Activated CD8-positive, alpha-beta T cell treated with anti-CD3 and anti-CD28 coated beads for 36 hours (primary cell): ENCODE results near the gene MATN4. TPM values are rescaled to one million over a fixed set of nuclear protein-coding genes. Genes with fewer than 3 reads are reported as not detected.

ENCODE experiments used
- ATAC-seq: fragments of 200-7000 bp; cut with Tn5 transposase; one replicate; pipeline ENCODE4 v1.10.0; 2021; ENCODE audit warnings: mild to moderate bottlenecking, moderate library complexity
- CTCF ChIA-PET: fragments of 350-600 bp; sonication (Branson Sonifier 250); formaldehyde crosslinking; loops from one replicate; lab custom pipeline; 2021; ENCODE audit warnings: antibody characterized with exemption; lab: Charles Lee
- POLR2A ChIA-PET: fragments of 350-600 bp; sonication (Branson Sonifier 250); formaldehyde crosslinking; loops from one replicate; lab custom pipeline; 2021; ENCODE audit warnings: antibody characterized with exemption; lab: Charles Lee
- DNase-seq: peaks from one replicate; pipeline ENCODE4 v3.0.0-alpha.2; 2020
- H3K27ac Mint-ChIP-seq: one replicate; pipeline ENCODE4 v1.8.0; 2021; ENCODE audit warnings: mild to moderate bottlenecking, mixed read lengths
- H3K27me3 Mint-ChIP-seq: one replicate; pipeline ENCODE4 v1.8.0; 2021; ENCODE audit warnings: mixed read lengths
- H3K36me3 Mint-ChIP-seq: one replicate; pipeline ENCODE4 v1.8.0; 2021; ENCODE audit warnings: low read depth, mixed read lengths
- H3K4me1 Mint-ChIP-seq: one replicate; pipeline ENCODE4 v1.8.0; 2021; ENCODE audit warnings: low read depth, mixed read lengths
- H3K4me3 Mint-ChIP-seq: one replicate; pipeline ENCODE4 v1.8.0; 2021; ENCODE audit warnings: mild to moderate bottlenecking, moderate library complexity, mixed read lengths
- H3K9me3 Mint-ChIP-seq: one replicate; pipeline ENCODE4 v1.8.0; 2021; ENCODE audit warnings: mixed read lengths
- intact Hi-C: fragments of 100-400 bp; cut with micrococcal nuclease; formaldehyde crosslinking; loops from one replicate; pipeline ENCODE4 v1.10.0; 2022
- total RNA-seq, 2 experiments: library from RNA; stranded (reverse); gene quantifications; one replicate each; pipeline ENCODE4 v1.2.3, GENCODE V29; 2021
- TF ChIP-seq, protein P1 (sequence below): fragments of 200-600 bp; IDR thresholded peaks from one replicate; pipeline ENCODE4 v1.8.0; 2022; ENCODE audit warnings: antibody characterized with exemption, mild to moderate bottlenecking

Gene MATN4, protein sequence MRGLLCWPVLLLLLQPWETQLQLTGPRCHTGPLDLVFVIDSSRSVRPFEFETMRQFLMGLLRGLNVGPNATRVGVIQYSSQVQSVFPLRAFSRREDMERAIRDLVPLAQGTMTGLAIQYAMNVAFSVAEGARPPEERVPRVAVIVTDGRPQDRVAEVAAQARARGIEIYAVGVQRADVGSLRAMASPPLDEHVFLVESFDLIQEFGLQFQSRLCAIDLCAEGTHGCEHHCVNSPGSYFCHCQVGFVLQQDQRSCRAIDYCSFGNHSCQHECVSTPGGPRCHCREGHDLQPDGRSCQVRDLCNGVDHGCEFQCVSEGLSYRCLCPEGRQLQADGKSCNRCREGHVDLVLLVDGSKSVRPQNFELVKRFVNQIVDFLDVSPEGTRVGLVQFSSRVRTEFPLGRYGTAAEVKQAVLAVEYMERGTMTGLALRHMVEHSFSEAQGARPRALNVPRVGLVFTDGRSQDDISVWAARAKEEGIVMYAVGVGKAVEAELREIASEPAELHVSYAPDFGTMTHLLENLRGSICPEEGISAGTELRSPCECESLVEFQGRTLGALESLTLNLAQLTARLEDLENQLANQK
- total RNA-seq: 1 to 10 TPM in 1 of 2 experiments, under 1 TPM in 1; 0.74 to 1.2 TPM

DNA sequence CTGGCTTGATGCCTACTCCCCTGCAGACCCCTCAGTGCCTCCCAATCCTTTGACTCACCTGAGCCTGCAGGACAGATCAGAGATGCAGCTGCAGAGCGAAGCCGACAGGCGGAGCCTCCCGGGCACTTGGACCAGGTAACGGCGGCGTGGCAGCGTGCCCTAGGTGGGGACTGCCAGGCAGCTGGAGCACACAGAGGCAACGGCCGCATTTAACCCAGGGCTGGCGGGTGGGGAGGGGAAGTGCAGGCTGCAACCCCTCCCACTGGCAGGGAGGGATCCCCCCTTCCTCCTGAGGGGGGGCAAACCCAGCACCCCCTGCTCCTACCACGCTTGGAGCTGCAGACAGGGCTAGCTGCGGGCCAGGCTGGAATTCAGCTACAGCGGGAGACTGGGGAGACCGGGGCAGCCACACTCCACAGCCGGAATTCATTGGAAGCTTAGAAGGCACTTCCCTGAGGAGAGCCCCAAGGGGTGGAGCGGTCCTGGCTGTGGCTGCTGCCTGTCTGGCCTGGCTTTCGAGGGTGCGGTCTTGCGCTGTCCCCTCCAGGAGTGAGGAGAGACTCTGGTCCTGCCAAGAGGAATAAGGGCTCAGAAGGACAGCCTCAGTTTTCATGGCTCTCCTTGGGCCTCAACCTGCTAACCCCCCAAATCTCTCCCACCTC is at the start of gene MATN4:
Gene MATN4, minus strand, starts transcription at position 183 of the 662 bp plus-strand sequence. CDS start 2,717 bp downstream, outside the sequence.
- DNase-seq: no peak
- Mint-ChIP-seq H3K27ac (no peak within 1 kb of the TSS), H3K9me3 (no peaks in the 10 kb centered on the region)

DNA sequence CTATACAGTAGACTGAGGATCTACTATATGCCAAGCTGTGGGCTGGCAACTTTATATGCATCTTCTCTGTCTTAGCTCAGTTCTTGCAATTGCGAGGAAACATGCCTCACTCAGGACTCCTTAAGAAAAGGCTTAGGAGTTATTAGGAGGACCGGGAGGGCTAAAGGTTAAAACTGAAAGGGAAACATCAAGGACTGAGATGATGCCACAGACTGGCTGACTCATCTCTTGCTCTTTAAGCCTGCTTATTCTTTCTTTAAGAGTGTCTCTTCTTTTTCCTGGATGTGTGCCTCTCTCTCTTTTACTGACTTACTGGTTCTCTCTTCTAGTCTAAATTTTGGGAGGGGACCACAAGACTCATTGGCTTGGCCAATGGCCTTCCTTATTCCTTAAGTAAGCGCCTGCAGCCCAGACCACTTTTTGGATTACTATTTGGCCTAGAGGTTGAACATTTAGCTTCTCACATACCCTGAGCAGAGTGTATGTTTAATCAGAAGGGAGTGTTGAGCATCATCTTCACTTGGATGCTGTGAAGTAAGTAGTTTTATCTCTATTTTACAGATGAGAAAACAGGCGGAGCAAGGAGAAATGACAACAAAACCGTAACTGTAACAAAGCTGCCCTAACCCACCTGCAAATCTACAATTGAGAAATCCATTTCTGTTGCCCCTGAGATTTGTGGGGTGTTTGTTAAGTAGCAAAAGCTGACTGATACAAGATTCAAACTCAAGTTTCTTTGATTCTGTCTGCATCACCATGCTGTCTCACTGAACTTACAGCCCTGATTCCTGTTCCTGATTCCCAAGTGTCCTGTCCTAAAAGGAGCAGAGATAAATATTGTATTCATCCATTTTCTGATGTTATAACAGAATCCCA is 47.3 kb upstream of the MATN4 start:
- H3K9me3 Mint-ChIP-seq: no peaks in the 10 kb centered on the region
- intact Hi-C loops: loop anchor here (5.0 kb wide), 1 partner anchor 43 kb away; no protein-coding TSS in a partner anchor
- peaks cover 51% of the 10 kb centered on the region for H3K4me1 Mint-ChIP-seq
- ChIA-PET POLR2A (interaction anchor here (0.8 to 1.6 kb wide), 3 partner anchors 31 to 60 kb away, joined by 3 to 5 read pairs (median 3); no protein-coding TSS in a partner anchor), CTCF (interaction anchor here (0.6 to 2.9 kb wide), 10 partner anchors 10 to 416 kb away, joined by 3 to 10 read pairs (median 5); no protein-coding TSS in a partner anchor)
- TF ChIP-seq, protein P1, sequence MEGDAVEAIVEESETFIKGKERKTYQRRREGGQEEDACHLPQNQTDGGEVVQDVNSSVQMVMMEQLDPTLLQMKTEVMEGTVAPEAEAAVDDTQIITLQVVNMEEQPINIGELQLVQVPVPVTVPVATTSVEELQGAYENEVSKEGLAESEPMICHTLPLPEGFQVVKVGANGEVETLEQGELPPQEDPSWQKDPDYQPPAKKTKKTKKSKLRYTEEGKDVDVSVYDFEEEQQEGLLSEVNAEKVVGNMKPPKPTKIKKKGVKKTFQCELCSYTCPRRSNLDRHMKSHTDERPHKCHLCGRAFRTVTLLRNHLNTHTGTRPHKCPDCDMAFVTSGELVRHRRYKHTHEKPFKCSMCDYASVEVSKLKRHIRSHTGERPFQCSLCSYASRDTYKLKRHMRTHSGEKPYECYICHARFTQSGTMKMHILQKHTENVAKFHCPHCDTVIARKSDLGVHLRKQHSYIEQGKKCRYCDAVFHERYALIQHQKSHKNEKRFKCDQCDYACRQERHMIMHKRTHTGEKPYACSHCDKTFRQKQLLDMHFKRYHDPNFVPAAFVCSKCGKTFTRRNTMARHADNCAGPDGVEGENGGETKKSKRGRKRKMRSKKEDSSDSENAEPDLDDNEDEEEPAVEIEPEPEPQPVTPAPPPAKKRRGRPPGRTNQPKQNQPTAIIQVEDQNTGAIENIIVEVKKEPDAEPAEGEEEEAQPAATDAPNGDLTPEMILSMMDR: no peak
- ATAC-seq (peak; percentile 76), DNase-seq (peak; percentile 53)
- no peaks in the 10 kb centered on the region for H3K27me3 Mint-ChIP-seq
- no peaks in the 10 kb centered on the region for H3K36me3 Mint-ChIP-seq
- peak overlapping the region; percentile 64 for H3K4me3 Mint-ChIP-seq
- H3K27ac Mint-ChIP-seq: peak overlapping the region; percentile 92

More for the DNA sequence above, at the start of gene MATN4:
- intact Hi-C loops: no loop called here
- peaks cover 60% of the 10 kb centered on the region for H3K27me3 Mint-ChIP-seq
- H3K4me3 Mint-ChIP-seq: no peak within 1 kb of the TSS
- POLR2A ChIA-PET: no interaction called here
- CTCF ChIA-PET: interaction anchor here (1.0 to 1.2 kb wide), 3 partner anchors 14 to 66 kb away, joined by 3 to 5 read pairs (median 3); no protein-coding TSS in a partner anchor
- H3K4me1 Mint-ChIP-seq: peaks cover 14% of the 10 kb centered on the region
- TF ChIP-seq, protein P1: no peak
- H3K36me3 Mint-ChIP-seq: no peaks in the 10 kb centered on the region
- ATAC-seq: no peak

DNA sequence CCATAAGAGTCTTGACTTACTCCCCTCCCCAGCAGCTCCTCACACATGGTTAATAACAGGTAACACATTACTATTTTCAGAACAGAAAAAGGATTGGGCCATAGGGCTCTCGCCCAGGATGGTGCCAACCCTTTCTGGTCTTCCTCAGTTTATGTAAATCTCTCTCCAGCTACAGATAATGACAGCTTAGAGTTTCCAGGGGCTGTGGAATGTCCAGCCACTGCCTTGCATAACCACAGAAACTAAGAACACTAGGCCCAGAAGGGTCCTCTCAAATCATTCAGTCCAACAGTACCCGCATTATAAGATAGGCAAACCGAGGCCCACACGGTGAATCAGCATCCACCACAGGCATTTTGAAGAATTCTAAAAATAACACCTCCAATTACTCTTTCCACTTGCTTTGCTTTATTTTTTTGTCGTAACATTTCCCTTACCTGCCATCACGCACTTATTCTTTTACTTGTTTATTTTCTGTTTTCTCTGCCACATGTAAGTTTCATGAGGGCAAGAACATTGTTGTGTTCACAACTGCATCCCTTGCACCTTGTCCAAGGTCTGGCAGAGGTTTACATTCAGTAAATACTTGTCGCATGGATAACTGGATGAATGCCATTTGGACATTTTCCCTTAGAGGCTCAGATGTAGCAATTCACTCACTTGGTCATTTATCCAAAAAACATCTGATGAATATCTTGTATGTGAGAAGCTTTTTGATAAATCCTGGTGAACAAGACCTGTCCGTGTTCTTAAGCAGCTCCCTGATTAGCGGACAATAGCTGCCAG is 46.5 kb upstream of the MATN4 start:
- Mint-ChIP-seq H3K27me3 (no peaks in the 10 kb centered on the region), H3K4me1 (peaks cover 52% of the 10 kb centered on the region), H3K36me3 (no peaks in the 10 kb centered on the region), H3K4me3 (peak overlapping the region; percentile 64), H3K9me3 (no peaks in the 10 kb centered on the region), H3K27ac (peak overlapping the region; percentile 92)
- ChIA-PET CTCF (interaction anchor here (0.6 to 2.9 kb wide), 12 partner anchors 8 to 417 kb away, joined by 3 to 10 read pairs (median 5); partner anchors contain the start of gene SYS1), POLR2A (interaction anchor here (0.8 to 1.6 kb wide), 2 partner anchors 53 to 60 kb away, joined by 3 to 5 read pairs; no protein-coding TSS in a partner anchor)
- TF ChIP-seq, protein P1: no peak
- peak; percentile 57 for DNase-seq
- ATAC-seq: peak; percentile 50
- intact Hi-C loops: loop anchor here (5.0 kb wide), 1 partner anchor 42 kb away; no protein-coding TSS in a partner anchor

DNA sequence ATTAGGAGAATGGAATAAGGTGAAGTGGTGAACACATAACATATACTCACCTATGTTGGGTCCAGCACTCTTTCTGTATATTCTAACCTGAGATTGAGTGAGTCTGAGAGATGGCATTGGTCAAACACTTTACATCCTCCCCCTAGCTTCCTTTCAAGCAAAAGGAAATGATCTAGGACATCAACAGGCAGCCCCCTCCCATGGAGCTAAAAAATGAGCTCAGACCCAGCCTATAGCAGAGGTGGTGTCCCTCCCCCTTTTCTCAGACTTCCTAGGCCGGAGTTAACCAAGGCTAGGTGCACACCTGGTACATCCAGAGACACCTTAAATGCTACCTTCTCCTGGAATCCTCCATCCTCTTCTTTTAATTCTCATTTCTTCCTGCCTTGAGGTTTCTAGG is 45.6 kb upstream of the MATN4 start:
- ChIA-PET POLR2A (interaction anchor here (0.9 kb wide), 1 partner anchor 18 kb away, joined by 3 read pairs; no protein-coding TSS in a partner anchor), CTCF (interaction anchor here (1.1 to 2.4 kb wide), 7 partner anchors 9 to 100 kb away, joined by 4 to 9 read pairs (median 5); partner anchors contain the start of gene SYS1)
- DNase-seq (no peak), ATAC-seq (no peak)
- H3K27ac Mint-ChIP-seq: peak overlapping the region; percentile 92
- peaks cover 52% of the 10 kb centered on the region for H3K4me1 Mint-ChIP-seq
- peak overlapping the region; percentile 64 for H3K4me3 Mint-ChIP-seq
- H3K27me3 Mint-ChIP-seq: no peaks in the 10 kb centered on the region
- TF ChIP-seq, protein P1: no peak
- intact Hi-C loops: no loop called here
- no peaks in the 10 kb centered on the region for H3K9me3 Mint-ChIP-seq
- no peaks in the 10 kb centered on the region for H3K36me3 Mint-ChIP-seq
